NCI-H524 treated with DMSO at 0.1 percent for 48 hours (cell line): ENCODE data around the gene PDK1.
A peak's percentile ranks its signal among the peaks of the same experiment; 100 is the strongest.
"Not testable (repeated sequence)": the region's sequence is repeated elsewhere in the genome, so short reads cannot be mapped to it uniquely, and the experiment has no call there.

Experiments used
- DNase-seq: peaks from one replicate; lab custom pipeline; 2025; lab: John Stamatoyannopoulos, UW

Gene PDK1

DNA sequence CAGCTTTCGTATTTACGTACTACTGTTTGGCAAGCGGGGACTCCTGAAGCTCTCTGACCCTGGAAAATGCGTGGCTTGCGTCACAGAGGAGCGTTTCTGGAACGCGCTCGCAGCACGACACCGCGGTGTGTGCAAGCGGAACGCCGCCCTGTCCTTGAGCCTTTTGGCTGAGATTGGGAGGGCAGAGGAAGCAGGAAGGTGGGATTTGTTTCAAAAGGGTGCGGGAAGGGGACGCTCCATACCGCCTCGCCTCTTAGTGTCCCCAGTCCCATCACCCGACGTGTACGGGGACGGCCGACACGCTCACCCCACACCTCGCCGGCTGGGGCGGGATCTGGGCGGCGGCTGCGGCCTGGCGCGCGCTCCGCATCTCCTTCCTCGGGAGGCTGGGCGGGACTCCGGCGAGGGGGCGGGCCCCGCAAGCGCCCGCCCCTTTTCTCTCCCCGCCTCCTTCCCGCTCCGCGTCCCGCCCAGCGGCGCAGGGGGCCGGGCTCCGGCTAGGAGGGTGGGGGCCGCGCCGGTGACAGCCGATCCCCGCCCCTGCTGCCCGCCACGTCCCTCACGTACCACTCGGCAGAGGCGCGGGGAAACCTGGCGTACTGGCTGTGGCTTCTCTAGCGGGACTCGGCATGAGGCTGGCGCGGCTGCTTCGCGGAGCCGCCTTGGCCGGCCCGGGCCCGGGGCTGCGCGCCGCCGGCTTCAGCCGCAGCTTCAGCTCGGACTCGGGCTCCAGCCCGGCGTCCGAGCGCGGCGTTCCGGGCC, at the start of gene PDK1:
Gene PDK1, plus strand, starts transcription at position 569 of the 762 bp plus-strand sequence. Its CDS starts 61 bp downstream, at position 630.
- peak; percentile 34 for DNase-seq

DNA sequence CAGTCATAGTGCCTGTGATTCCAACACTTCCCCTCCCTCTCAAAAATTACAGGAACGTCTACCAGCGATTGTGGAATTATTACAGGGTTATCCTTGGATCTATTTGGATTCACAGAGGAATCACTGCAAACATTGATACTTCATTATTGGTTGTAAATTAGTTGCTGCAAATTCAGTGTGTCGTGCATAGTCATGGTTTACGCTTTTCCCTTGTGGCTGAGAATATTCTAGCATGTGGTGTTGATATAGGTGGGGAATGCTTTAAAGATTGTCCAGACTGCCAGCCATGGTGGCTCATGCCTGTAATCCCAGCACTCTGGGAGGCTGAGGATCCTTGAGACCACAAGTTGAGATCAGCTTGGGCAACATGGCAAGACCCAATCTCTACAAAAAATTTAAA, 48.7 kb upstream of the PDK1 start:
- no peak for DNase-seq

DNA sequence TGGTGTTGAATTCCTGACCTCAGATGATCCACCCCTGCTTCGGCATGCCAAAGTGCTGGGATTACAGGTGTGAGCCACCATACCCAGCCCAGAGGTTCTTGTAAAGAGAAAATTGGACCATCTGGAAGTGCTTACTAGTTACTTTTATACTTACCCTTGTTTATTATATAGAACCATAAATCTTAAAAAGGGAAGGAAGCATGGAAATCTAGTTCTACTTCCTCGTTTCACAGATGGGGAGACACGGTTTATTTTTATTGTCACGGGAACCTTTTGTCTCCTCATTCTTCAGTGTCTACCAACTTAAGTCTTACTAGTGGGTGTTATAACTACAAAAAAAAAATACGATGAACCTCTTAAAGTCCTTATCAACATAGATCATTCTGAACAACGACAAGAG, 45.8 kb upstream of the PDK1 start:
- no peak for DNase-seq

DNA sequence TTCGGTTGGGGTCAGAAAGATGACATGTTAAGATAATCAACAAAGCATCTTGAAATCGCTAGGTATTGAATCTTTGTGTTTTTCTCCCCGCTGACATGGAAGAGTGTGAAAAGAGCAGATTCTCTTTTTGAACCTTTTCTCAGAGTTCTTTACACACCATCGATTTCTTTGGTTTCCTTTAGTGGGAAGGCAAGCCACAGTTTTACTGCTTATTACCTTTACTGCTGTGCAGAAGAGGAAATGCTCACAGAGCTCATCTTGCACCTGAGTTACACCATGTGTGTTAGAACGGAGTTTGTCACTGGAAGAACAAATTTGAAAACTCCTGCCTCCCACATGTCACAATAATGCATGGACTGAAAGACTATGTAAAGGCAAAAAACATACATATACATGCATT, 45.3 kb upstream of the PDK1 start:
- no peak for DNase-seq

DNA sequence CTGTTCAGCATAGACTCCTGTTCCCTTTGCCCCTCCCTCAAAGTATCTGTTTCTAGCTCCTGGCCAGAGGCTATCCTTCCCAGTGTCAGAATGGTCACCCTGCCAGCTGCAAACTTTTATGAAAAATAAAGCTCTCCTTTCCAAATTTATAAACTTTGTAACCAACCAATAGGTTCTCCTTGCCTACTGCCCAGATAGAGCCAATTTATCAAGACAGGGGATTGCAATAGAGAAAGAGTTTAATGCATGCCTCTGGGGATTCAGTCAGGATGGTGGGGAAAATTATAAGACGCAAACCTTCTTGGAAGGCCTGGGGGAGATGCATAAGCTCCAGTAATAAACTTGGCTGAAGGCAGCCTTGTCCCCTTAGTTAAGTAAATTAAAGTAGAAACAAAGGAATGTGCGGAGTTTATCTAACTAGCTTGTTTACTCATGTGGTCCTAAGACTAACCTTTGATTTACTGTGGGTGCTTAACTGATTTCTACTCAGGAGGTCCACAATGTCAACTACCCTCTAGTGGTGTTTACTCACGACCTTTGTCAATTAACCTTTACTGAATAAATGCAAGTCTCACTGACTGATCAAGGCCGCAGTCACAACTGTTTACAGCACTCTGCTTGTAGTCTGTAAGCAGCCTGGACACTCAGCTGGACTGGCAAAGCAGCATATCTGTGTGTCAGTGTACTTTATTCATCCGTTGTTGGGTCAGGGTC, 42.9 kb upstream of the PDK1 start:
- DNase-seq, result no peak

DNA sequence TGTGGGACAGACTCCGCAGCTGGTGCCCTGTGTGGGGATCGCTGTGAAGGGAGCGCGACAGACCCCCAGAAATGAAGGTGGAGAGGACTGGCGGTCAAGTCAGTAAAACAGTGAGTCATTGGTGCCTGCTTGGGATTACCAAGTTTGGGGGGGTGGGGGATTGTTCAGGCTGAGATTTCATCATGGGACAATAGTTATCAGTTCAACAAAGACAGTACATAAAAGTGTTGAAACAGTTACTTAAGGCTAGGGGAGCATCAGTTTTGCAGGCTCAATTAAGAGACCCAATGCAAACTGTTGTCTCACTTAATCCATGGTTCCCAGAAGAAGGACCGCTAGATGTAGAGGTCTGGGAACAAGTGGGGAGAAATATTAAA, 42.4 kb upstream of the PDK1 start:
- no peak for DNase-seq

DNA sequence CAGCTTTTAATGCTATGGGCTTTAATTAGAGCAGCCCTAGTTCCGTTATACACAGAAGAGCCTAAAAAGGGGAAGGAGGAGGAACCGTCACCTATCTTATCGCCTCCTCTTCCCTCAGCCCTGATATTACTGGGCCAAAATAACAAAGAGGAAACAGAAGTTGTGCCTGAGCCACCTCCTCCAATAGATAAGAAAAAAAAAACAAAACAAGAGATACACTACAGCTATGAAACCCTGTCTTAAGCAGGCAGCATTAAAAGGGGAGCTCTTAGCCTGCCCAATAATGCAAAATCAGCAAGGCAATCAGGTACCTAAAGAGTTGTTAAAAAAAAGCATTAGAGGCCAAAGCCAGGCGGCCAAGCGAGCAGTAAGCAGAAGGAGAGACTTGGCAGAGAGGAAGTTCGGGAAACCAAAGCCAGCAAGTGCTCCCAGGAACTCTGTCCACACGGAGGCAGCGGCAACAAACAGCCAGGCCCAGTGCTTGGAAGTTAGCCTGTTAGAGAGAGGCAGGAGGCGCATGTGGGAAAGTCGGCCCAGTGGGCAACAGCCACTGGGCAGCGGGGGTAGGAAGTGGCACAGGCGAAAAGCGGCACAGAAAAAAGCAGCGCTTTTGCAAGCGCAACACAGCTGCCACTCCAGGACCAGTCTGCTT, 41.8 kb upstream of the PDK1 start:
- DNase-seq, result no peak

DNA sequence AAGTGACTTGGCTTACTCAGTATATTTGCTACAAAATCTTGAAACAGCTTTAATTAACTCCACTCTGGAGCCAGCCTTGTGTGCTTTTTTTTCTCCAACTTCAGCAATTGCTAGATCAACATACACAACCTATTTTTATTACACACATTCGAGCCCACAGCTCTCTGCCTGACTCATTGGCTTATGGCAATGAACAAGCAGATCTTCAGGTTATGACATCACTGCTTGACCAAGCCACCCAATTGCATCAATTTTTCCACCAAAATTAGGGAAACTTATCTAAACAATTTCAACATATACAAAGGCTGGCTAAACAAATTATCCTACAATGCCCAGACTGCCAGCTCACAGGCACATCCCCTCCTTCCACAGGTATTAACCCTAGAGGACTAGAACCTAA, 39.6 kb upstream of the PDK1 start:
- DNase-seq, result no peak

DNA sequence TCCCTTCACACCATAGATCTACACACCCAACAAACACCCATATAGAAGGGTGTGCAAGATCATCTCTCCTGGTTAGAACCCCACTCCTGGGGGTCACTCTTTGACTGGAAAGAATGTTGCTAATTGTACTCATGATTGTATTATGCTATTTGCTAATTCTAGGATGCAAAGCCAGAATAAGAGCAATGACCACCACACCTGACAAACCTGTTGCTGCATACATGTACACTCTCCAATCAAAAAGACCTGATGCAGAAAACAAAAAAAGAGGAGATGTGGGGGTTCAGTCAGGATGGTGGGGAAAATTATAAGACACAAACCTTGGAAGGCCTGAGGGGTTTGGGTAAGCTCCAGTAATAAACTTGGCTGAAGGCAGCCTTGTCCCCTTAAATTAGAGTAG, 36.9 kb upstream of the PDK1 start:
- DNase-seq, result no peak

DNA sequence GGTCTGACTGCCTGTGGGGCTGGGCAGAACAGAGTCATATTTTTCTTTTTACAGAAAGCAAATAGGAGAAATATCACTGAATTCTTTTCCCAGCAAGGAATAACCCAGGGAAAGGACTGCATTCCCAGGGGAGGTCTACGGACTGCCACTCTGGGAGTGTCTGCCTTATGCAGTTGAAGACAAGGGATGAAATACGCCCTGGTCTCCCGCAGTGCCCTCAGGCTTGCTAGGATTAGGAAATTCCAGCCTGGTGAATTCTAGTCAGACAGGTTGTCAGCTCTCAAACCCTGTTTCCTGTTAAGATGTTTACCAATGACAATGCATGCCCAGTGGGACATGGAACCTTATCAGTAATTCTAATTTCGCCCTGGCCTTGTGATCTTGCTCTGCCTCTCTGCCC, 30.3 kb upstream of the PDK1 start:
- DNase-seq, result no peak

DNA sequence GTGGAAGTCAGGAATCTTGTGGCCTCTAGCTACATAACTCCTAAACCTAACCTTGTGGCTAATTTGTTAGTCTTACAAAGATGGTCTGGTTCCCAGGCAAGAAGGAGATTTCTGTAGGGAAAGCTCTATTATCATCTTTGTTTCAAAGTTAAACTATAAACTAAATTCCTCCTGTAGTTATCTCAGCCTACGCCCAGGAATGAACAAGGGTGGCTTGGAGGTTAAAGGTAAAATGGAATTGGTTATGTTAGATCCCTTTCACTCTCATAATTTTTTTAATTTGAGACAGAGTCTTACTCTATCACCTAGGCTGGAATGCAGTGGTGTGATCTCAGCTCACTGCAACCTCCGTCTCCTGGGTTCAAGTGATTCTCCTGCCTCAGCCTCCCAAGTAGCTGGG, 24.6 kb upstream of the PDK1 start:
- no peak for DNase-seq

DNA sequence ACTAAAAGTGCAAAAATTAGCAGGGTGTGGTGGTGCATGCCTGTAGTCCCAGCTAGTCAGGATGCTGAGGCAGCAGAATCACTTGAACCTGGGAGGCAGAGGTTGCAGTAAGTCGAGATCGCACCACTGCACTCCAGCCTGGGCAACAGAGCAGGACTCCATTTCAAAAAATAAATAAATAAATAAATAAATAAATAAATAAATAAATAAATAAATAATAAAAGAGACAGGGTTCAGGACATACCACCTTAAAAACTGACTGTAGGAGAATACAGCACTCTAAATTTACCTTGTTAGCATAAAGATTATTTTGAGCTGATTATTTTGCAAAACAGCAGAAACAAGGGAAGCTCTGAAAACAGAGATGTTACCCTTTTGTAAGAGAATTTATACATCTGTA, 23.4 kb upstream of the PDK1 start:
- not testable (repeated sequence) for DNase-seq

DNA sequence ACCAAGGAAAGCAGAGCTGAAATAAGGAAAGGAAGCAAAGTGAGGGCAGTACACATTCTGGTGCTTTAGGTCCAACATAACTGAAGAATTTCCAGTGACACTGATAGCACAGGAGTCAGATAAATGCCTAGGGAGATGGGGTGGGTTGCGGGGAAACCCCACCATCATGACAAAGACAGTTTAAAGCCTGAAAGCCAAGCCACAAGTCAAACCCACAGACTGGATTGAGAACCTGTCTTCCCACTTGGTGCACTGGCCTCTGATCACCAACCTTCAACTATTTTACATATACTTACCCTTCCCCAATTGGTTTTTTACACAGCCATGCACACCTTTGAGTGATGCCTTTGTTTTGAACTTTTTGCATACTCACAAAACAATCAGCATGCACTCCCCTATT, 22.2 kb upstream of the PDK1 start:
- DNase-seq, result no peak

DNA sequence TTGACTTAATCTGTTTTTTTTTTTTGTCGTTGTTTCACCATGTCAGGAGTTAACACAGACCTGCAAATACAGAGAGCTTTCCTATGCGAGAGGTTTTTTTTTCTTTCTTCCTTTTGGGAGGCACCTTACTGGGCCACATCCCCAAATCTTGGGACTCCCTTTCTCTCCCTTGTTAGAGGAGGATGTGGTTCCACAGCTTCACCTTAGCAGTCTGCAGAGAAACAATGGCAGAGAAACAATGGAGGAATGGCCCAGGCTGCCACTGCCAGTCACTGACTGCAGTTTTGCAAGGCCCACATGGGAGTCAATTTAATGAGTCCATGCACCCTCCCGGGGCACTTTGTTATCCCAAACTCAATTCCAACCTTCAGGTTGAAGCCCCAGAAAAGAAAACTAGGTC, 20.8 kb upstream of the PDK1 start:
- DNase-seq, result no peak

DNA sequence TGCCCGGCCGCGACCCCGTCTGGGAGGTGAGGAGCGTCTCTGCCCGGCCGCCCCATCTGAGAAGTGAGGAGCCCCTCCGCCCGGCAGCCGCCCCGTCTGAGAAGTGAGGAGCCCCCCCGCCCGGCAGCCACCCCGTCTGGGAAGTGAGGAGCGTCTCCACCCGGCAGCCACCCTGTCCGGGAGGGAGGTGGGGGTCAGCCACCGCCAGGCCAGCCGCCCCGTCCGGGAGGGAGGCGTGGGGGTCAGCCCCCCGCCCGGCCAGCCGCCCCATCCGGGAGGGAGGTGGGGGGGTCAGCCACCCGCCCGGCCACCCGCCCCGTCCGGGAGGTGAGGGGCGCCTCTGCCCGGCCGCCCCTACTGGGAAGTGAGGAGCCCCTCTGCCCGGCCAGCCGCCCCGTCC, 18.0 kb upstream of the PDK1 start:
- DNase-seq, result not testable (repeated sequence)

DNA sequence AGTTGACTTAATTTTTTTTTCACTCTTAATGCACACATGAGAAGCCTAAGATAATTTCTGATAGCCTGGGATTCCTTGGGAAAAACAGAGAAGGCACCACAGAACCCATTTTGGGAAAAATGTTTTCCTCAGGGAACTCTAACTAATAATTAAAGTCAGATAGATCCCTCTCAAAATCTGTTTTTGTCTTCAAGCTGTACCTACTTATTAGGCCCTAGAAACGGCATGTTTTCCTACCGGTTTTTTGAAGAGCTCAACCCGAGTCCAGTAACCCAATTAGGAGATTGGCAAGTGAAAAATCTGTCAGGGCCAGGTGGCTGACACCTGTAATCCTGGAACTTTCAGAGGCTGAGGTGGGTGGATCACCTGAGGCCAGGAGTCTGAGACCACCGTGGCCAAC, 16.1 kb upstream of the PDK1 start:
- no peak for DNase-seq

DNA sequence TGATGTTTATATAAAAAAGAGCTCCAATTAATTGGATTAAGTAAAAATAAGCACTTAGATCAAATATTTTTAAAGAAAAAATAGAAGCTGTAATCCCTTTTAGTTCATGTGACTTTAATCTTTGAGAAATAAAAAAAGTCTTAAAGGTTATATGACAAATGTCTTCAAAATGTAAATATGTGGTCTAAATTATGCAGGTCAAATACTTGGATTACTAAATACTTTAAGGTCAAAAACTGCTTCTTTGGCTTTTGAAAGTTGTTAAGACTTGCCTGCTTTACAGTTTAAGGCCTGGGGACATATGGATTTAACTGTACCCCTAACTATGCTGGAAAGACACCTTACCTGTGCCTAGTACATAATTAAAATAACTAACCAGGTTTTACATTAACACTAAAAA, 15.5 kb upstream of the PDK1 start:
- no peak for DNase-seq

DNA sequence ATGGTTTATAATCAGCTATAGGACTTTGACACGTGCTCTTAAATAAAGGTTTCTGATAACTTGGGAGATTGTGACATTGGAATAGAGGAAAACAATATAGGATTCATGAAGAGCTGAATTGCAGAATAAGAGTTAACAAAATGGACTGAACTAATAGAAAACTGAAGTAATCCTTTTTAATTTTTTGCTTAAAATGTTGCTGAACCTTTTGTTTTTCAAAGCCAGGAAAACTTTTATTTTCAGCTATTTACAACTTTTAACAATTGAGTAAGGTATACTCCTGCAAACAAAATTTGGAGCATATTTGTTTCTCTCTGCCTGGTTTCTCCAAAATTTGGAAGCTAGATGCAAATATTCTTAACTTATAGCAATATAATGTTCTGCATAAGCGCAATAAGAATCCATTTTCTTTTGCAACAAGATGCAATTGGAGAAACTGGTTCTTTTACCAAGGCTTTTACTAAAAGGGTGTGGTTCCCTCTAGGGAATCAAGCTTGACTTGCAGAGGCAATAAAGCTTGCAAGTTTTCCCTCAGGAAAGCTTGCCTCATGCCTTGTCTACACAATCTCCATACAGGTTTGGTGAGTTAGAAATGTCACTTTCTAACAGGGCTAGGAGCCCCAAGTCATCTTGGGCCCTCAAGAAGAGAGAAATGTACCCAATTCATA, 10.3 kb upstream of the PDK1 start:
- DNase-seq, result no peak

DNA sequence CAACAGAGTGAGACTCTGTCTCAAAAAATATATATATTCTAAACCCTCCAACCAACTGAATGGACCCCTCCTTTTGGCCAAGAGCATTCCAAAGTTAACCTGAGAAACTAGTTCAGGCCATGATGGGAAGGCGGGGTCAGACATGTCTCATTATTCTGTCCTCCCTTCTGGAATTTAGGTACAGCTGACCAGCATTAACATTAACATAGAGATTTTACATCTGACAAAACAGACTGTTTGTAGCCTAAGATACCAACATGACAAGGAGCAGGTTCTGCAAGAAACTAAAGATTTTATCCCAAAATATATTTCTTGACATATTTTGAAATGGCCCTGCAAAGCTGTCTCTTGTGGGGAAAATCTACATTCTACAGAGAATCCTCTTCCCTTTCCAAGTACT, 6.8 kb upstream of the PDK1 start:
- DNase-seq, result no peak

DNA sequence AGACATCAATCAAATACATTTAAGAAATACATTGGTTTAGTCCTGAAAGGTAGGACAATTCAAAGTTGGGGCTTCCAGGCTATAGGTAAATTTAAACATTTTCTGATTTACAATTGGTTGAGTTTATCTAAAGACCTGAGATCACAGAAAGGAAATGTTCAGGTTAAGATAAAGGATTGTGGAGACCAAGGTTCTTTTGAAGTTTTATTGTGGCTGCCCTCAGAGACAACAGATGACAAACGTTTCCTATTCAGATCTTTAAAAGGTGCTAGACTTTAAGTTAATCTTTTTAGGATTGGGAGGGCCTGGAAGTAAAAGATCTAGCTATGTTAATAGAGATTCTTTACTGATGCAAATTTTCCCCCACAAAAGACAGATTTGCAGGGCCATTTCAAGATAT, 6.1 kb upstream of the PDK1 start:
- DNase-seq, result not testable (repeated sequence)

DNA sequence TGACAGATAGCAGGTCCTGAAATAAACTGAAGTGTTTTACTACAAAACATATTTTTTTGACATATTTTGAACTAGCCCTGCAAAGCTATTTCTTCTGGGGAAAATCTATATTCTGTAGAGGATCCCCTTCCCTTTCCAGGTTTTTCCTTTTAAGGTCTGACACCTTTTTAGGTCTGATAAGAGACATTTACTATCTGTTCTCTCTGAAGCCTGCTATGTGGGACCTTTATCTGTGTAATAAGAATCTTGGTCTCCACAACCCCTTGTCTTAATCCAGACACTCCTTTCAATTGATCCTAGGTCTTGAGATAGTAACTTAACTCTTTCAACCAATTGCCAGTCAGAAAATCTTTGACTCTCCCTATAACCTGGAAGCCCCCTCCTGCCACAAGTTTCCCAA, 5.5 kb upstream of the PDK1 start:
- no peak for DNase-seq

DNA sequence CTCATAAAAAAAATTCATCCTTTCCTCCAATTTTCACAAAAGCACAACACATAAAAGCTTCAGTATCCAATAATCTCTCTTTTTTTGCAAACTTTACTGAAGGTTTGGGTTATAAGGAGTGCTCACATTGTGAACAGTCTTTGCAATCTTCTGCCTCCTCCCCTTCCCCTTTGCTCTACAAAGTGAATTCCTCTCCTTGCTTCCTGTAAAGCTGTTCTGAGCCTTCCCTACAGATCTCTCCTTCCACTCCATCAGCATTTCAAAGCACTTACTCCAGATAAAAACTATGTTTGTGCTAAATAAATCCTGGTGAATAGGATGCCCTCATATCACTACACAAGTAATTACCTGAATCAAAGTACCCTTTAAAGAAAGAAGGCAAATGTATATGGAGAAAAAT, 4.6 kb upstream of the PDK1 start:
- DNase-seq, result no peak
